Measurements from ENCODE around the gene BZW2. TPM values are rescaled to one million over a fixed set of nuclear protein-coding genes. Genes with fewer than 3 reads are reported as not detected.

The BZW2 gene
- total and polyA plus RNA-seq, 2 of the 13 experiments (the other 11 are each of a cell fraction or from before 2014, with no cell fraction given), result 21.8 to 95.2 TPM

DNA sequence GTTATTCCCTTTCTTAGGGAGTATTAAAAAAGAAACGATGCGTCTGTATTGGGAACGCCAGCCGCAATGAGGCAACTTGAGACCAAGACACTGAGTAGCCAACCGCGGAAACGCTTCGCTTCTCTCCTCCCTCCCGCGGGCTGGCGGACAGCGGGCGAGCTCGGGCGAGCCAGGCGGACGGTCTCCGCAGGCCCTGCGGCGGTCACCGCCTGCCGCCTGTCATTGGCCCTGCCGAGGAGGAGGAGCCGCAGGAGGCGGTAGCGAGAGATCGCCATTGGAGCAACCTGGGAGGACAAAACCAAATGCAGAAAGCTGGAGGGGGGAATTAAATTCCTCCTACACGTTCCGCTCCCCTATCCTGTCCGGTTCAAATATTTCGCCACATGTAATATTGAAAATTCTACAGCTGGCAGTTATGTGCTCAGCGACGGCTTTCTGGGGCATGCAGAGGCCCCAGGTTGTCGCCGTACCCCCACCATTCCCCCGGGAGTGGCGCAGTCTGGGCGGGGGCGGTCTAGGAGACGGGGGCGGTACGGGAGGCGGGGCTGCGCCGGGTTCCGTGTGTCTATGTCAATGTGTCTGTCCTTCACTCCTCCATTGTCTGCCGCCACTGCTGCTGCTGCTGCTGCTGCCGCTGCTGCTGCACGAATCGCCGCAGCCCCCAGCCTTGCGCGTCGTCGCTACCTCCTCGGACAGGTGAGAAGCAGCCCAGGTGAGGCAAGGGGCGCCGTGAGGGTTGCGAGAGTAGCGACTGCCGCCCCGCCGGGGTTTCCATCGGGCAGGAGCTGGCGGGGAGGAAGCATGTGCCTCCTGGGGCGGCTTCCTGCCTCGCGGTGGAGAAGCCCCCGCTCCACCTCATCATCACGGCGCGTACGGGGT lies at the start of gene BZW2, which contains the start of gene ANKMY2 (continued):
- TF ChIP-seq, protein P1, sequence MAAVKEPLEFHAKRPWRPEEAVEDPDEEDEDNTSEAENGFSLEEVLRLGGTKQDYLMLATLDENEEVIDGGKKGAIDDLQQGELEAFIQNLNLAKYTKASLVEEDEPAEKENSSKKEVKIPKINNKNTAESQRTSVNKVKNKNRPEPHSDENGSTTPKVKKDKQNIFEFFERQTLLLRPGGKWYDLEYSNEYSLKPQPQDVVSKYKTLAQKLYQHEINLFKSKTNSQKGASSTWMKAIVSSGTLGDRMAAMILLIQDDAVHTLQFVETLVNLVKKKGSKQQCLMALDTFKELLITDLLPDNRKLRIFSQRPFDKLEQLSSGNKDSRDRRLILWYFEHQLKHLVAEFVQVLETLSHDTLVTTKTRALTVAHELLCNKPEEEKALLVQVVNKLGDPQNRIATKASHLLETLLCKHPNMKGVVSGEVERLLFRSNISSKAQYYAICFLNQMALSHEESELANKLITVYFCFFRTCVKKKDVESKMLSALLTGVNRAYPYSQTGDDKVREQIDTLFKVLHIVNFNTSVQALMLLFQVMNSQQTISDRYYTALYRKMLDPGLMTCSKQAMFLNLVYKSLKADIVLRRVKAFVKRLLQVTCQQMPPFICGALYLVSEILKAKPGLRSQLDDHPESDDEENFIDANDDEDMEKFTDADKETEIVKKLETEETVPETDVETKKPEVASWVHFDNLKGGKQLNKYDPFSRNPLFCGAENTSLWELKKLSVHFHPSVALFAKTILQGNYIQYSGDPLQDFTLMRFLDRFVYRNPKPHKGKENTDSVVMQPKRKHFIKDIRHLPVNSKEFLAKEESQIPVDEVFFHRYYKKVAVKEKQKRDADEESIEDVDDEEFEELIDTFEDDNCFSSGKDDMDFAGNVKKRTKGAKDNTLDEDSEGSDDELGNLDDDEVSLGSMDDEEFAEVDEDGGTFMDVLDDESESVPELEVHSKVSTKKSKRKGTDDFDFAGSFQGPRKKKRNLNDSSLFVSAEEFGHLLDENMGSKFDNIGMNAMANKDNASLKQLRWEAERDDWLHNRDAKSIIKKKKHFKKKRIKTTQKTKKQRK (IDR thresholded peaks at IDR 0.05; ENCODE audit: low read length), result no peak
- TF ChIP-seq EZH2 (conservative IDR thresholded peaks at IDR 0.05; ENCODE audit: low read depth, low read length), result no peak
- no peak for TF ChIP-seq MLLT10 (CRISPR knock-in tag; IDR thresholded peaks at IDR 0.05)
- no peak for TF ChIP-seq BATF2 (CRISPR knock-in tag; IDR thresholded peaks at IDR 0.05)
- TF ChIP-seq MIER3 (CRISPR knock-in tag; IDR thresholded peaks at IDR 0.05; ENCODE audit: borderline replicate concordance), result peak; percentile 65
- TF ChIP-seq, protein P2, sequence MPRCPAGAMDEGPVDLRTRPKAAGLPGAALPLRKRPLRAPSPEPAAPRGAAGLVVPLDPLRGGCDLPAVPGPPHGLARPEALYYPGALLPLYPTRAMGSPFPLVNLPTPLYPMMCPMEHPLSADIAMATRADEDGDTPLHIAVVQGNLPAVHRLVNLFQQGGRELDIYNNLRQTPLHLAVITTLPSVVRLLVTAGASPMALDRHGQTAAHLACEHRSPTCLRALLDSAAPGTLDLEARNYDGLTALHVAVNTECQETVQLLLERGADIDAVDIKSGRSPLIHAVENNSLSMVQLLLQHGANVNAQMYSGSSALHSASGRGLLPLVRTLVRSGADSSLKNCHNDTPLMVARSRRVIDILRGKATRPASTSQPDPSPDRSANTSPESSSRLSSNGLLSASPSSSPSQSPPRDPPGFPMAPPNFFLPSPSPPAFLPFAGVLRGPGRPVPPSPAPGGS (CRISPR knock-in tag; IDR thresholded peaks at IDR 0.05), result no peak; the same call in 1 of the 2 replicates
- no peak for TF ChIP-seq ZBTB1 (CRISPR knock-in tag; IDR thresholded peaks at IDR 0.05; ENCODE audit: borderline replicate concordance)
- no peak for TF ChIP-seq PLRG1 (conservative IDR thresholded peaks at IDR 0.05)
- TF ChIP-seq DNMT3B (CRISPR knock-in tag; conservative IDR thresholded peaks at IDR 0.05), result 0 out of 2 replicates have a peak, but pooled peaks have one; percentile 23
- TF ChIP-seq, protein P3, sequence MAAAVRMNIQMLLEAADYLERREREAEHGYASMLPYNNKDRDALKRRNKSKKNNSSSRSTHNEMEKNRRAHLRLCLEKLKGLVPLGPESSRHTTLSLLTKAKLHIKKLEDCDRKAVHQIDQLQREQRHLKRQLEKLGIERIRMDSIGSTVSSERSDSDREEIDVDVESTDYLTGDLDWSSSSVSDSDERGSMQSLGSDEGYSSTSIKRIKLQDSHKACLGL (CRISPR knock-in tag; IDR thresholded peaks at IDR 0.05), result peak; percentile 96
- TF ChIP-seq TCF12 (IDR thresholded peaks at IDR 0.05), result no peak
- TF ChIP-seq TCF12 (CRISPR knock-in tag; IDR thresholded peaks at IDR 0.05), result no peak; the same call in 1 of the 2 replicates
- no peak for TF ChIP-seq PLSCR1 (CRISPR knock-in tag; IDR thresholded peaks at IDR 0.05; ENCODE audit: borderline replicate concordance)
- TF ChIP-seq ZNF569 (CRISPR knock-in tag; IDR thresholded peaks at IDR 0.05; ENCODE audit: borderline replicate concordance), result no peak
- 0 out of 2 replicates have a peak, but pooled peaks have one; percentile 72 for TF ChIP-seq ZZZ3 (CRISPR knock-in tag; IDR thresholded peaks at IDR 0.05; ENCODE audit: borderline replicate concordance)
- no peak for TF ChIP-seq CHD4 (IDR thresholded peaks at IDR 0.05; ENCODE audit: borderline replicate concordance, low read length)
- no peak for TF ChIP-seq KLF12 (CRISPR knock-in tag; IDR thresholded peaks at IDR 0.05; ENCODE audit: borderline replicate concordance)
- TF ChIP-seq ISL2 (CRISPR knock-in tag; IDR thresholded peaks at IDR 0.05), result no peak
- TF ChIP-seq NFKBIZ (CRISPR knock-in tag; IDR thresholded peaks at IDR 0.05), result peak; percentile 90
- TF ChIP-seq SP4 (CRISPR knock-in tag; IDR thresholded peaks at IDR 0.05), result peak; percentile 89
- peak; percentile 71 for TF ChIP-seq IRF2 (CRISPR knock-in tag; IDR thresholded peaks at IDR 0.05)
- TF ChIP-seq ZNF780A (CRISPR knock-in tag; IDR thresholded peaks at IDR 0.05), result no peak
- TF ChIP-seq LCORL (IDR thresholded peaks at IDR 0.05), result no peak
- TF ChIP-seq LCORL (CRISPR knock-in tag; IDR thresholded peaks at IDR 0.05), result 0 out of 2 replicates have a peak, but pooled peaks have one; percentile 12
